Right hindlimb (tissue), 1 donor: Measurements from ENCODE around the gene HOXC10.

Experiments used
- DNase-seq: peaks from one replicate; pipeline ENCODE4 v3.0.0-alpha.2; 2018

Gene HOXC10

GRCh38 chr12:53950789-53951576 is 34.0 kb upstream of the HOXC10 start:
- DNase-seq: no peak

- no peak for DNase-seq
Measured at GRCh38 chr12:53951577-53952334, 33.2 kb upstream of the HOXC10 start.

- no peak for DNase-seq
Measured at GRCh38 chr12:53952335-53952694, 32.6 kb upstream of the HOXC10 start.

- no peak for DNase-seq
Measured at GRCh38 chr12:53952871-53953734, 31.8 kb upstream of the HOXC10 start.

GRCh38 chr12:53953831-53954693 is 30.9 kb upstream of the HOXC10 start:
- DNase-seq: no peak

- DNase-seq: no peak
Measured at GRCh38 chr12:53954694-53955035, 30.3 kb upstream of the HOXC10 start, which contains the start of gene HOXC12. Gene HOXC12, plus strand, starts transcription at chr12:53954903. Its CDS starts 27 bp downstream, at chr12:53954930.

DNA sequence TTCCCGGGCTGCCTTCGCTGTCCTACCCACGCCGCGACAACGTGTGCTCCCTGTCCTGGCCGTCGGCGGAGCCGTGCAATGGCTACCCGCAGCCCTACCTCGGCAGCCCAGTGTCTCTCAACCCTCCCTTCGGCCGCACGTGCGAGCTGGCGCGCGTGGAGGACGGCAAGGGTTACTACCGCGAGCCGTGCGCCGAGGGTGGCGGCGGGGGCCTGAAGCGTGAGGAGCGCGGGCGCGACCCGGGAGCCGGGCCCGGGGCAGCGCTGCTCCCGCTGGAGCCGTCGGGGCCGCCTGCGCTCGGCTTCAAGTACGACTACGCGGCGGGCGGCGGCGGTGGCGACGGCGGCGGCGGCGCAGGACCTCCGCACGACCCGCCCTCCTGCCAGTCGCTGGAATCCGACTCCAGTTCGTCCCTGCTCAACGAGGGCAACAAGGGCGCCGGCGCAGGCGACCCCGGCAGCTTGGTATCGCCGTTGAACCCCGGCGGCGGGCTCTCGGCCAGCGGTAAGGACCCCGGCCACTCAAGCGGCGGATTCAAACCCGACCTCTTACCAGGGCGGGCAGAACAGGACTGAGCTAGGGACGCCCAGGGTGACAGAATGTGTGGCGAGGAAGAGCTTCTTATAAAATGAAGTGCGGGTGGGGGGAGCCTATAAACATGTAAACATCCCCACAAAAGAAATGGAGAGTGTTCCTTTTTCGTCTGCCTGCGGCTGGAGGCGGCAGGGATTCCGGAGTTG is 29.7 kb upstream of the HOXC10 start:
- DNase-seq: no peak

GRCh38 chr12:53955776-53956250 is 29.1 kb upstream of the HOXC10 start:
- DNase-seq: no peak

- DNase-seq: no peak
Measured at GRCh38 chr12:53956251-53956887, 28.6 kb upstream of the HOXC10 start.

- no peak for DNase-seq
Measured at GRCh38 chr12:53956914-53957536, 27.9 kb upstream of the HOXC10 start.

DNA sequence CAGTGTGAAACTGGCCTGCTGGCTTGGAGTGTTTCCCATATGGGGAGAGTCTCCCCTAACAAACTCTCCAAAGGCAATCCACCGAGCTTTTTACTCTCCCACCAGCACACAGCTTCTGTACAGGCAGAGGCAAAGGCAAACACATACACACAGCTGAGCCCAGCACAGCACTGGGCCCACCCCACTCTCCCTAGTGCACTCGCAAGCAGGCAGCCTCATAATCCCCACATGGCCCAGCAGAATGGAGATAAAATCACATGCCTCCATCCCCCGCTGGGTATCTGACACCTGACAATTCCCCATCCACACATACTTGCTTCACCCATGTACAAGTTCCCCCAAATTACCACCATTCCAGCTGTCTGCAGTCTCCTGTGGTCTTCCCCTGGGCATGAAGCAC is 26.8 kb upstream of the HOXC10 start:
- no peak for DNase-seq

- DNase-seq: no peak
Measured at GRCh38 chr12:53959314-53959713, 25.6 kb upstream of the HOXC10 start.

DNA sequence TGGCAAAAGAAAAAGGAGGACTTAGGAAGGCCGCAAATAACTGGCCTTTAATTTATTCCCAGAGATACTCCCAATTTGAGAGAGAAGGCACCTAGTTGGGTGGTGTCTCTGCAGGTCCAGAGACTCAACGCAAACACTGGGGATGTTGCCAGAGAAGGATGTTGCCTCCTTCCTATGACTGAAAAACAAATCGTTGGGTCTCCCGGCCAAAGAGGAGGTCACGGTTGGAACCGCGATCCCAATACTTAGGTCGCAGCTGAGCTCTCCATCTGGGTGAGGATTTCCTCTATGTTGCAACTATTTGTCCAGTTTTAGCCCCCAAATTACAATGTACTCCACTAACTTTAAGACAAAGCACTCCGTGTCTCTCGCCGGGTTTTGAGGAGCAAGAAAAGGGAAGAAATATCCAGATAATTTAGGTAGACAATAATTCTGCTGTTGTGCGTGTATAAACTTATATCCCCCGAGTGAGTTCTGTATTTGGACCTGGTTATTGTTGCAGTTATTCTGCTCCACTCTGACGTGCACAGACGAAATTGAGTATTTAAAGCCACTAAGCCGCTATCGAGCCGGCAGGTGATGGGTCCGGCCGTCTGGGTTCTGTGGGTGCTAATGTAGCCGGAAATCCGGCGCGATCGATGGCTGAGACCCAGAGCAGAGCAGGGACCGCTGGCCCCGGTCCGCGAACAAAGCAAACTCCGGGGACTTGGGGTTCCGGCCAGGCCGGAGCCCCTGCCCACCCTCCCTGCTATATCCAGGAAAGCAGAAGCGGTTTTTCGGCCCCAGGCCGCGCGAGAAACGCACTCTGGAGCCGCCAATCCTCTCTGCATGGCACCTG is 24.5 kb upstream of the HOXC10 start:
- no peak for DNase-seq

DNA sequence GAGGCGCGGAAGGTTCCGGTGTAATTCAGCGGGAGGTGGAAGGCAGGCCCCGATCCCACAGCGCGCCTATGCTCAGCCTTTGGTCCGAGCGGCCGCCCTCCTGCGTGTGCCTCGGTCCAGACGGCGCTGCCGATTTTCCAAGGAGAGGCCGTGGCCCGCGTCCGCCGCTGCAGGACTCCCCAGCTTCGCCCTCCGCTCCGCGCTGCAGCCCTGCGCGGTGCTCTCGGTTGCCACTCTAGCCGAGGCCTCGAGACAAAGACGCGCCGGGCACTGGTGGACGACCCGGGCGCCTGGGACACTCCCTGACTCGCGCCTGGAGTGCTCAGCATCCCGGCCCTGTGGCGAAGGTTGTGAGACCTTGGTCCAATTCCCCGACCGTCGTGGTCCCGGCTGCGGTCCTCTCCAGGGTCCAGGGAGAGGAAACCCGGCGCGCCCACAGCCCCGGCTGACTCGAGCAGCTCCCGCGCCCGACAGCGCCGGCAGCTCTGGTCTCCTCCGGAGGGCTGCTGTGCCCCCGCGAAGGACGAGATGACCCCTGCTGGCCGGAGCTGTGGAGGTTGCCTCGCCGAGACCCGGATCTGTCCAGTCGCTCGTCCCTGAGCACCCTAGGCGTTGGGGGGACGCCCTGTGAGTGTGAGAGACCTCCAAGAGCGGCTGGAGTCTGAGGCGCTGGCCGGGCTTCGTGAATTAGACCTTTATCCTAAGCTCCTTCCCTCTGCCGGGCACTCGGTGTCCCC is 23.8 kb upstream of the HOXC10 start:
- DNase-seq: no peak

- DNase-seq: no peak
Measured at GRCh38 chr12:53963005-53963404, 21.9 kb upstream of the HOXC10 start.

DNA sequence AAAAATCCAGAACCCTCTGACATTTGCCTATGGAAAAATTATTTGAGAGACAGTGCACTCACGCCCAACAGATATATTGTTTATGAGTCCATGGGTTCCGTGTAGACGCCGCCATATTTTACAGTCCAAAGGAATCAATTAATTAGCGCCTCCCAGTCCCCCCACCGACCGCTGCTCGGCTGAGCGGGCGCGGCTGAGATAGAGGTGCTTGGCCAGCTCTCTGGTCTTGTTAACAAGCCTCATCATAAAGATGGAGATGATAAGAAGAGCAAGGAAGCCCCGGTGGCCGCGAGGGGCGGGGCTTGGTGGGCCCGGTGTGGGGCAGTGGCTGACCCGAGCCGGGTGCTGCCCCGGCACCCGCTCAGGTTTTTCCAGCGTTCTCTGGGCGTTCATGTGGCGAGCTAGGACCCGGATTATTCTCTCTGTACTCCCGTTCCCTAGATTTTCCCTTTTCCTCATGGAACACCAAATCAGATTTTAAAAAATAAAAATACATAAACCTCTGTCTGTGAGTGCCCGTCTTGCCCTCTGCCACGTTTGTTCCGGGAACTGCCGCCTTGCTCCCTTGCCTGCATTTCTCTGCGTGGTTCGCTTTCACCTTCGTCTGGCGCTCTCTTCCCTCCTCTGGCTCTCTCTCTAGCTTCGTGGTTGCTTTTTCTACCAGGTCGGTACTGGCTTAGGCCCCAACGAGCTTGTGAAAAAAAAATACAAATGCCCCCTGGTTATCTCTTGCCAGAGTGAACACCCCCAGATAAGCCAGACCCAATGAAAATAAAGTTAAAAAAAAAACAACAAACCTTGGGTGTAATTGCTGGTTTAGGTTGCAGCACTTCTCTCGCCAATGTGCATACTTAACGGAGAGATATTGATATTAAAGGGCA is 21.3 kb upstream of the HOXC10 start:
- no peak for DNase-seq

DNA sequence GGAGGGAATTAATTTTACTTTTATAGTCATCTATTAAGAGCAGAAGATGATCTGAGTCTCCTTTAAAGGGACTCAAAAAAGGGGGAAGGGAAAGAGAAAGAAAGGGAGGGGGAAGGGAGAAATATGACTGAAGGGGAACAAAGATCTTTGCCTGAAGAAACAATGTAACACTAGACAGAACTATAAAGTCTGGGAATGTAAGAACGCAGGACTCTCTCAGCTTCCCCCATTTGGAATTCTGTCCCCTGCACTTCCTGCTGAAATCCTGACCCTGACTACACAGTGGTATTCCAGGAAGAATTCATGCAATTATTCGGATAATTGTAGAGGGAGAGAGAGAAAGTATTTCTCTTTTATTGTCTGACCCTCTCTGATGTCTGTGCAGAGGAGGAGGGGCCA is 20.6 kb upstream of the HOXC10 start:
- DNase-seq: no peak
